M059J (cell line): ENCODE results near the gene COL9A2. TPM values are rescaled to one million over a fixed set of nuclear protein-coding genes. Genes with fewer than 3 reads are reported as not detected.

Source experiments
- DNase-seq: peaks from one replicate; pipeline ENCODE4 v3.0.0-alpha.2; 2012; ENCODE audit warnings: low read depth
- total RNA-seq: library from RNA; depleted of rRNA; stranded (reverse); fragments of >200 nt; shearing (Covaris generic); gene quantifications from 2 replicates; pipeline ENCODE4 v1.2.3, GENCODE V29; 2014

COL9A2 gene
- total RNA-seq, 1 experiment from 2014 or later, result 11.1 TPM

DNA sequence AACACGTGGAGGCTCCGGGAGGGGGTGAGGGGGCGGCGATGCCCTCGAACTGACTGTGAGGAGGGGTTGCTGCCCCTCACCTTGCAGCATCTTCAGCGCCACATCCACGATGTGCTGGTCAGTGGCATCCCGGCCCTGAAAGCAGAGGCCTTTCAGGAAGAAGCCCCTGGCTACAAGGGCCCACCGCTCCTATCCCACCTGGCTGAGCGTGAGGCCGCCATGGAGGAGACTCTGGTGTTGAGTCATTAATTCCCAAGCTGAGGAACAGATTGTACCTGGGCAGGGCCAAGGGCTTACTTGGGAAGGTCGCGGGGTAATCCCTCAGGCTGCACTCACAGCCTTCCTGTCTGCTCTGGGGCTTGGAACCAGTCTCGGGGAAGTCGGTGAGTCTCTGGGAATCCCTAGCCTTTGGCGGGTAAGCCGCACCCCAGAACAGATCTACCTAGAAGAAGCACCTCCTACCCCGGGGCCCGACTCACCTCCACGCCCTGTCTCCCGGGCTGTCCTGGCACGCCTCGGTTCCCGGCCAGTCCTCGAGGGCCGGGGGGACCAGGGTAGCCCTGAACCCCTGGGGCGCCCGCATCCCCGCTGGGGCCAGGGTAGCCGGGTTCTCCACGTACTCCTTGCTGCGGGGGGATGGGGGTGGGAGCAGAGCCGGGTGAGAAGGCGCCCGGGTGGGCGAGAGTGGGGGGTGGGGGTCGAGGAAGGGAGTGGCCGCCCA is 13.9 kb downstream of the COL9A2 start:
- DNase-seq, result no peak

DNA sequence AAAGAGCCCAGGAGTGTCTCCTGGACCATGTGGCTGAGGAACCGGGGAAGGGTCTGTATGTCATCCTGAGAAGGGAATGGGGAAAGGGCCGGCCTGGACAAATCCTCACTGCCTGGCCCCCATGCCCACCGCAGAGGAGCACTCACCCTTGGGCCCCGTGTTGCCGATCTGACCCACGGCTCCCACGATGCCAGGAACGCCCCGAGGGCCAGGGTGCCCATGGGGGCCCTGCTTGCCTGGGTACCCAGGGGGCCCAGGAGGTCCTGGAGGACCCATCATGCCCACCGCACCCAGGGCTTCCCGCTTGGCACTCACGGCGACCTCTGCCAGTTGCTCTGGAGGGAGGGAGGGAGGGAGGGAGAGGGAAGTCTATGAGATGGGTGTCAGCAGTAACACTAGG is 14.6 kb downstream of the COL9A2 start:
- DNase-seq, result no peak

DNA sequence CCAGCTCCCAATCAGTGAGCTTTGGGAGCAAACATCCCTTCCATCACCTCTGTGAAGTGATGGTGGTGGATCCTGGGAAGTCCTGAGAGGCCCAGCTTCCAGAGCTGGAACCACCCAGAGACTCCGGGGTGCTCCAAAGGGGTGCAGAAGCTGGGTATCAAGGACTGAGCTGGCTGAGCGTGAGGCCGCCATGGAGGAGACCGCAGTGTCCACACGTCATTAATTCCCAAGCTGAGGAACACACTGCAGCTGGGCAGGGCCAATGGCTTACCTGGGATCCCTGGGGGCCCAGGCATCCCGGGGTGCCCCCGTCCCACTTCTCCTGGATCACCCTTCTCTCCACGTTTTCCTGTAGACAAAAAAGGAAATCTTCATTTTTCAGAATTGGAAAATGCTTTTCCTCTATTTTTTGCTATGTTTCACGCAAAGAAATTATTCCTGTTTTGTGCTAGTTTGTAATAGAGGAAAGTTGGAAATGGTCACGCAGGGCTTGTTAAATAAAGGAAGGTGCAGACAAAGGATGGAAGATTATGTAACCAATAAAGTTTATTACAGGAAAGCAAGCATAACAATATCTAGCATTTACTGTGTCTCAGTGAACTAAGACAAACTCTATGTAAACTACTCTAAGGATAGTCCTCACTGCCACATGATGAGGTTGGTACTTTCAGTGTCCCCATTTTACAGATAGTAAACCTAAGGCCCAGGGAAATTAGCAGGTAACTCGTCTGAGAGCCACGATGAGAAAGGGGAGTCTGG is 15.4 kb downstream of the COL9A2 start:
- no peak for DNase-seq

DNA sequence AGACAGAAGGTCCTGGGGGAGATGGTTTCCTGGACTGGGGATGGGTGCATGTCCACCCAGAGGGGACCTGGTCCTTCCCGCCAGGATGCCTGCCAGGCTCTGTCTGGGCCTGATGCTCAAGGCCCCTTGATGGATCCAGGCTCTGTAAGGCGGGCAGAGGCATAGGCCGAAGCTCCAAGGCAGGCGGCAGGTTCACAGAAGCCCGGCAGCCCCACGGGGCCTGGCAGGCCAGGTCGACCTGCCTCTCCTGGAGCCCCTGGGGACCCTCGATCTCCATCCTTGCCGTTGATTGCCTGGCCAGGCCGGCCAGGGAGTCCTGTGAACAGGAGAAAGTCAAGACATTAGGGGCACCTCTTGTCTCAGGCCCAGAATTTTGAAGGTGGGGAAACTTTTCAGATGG is 16.0 kb downstream of the COL9A2 start:
- DNase-seq, result no peak

DNA sequence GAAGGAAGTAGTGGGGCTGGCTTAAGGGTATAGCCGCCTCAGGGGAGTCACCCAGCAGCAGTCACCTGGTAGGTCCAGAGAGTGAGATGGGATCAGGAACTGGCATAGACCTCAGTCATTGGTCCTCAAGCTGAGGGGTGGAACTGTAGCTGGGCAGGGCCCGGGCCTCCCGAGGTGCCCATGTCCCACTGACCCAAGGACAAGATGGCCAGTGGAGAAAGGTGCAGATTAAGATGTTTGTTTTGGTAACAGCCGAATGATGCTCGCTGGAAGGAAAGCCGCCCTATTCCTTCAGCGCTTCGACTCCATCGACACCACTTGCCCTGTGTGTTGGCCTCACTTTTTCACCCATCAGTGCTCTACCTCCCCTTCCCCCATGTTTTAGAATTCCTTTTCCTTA is 16.4 kb downstream of the COL9A2 start:
- no peak for DNase-seq

DNA sequence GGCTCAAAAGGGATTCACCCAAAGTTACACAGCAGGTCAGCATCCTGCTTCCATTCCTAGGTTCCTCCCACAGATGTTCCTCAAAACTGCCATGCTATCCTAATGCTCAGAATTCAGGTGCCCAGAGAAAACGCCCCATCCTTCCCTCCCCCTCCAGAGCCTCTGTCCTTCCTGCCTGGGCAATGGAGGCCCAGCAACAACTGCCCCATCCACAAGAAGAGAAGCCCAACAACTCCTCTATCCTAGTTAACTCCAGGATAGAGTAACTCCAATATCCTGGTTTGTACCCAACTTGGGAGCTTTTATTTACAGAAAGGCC is 16.9 kb downstream of the COL9A2 start:
- DNase-seq, result no peak

DNA sequence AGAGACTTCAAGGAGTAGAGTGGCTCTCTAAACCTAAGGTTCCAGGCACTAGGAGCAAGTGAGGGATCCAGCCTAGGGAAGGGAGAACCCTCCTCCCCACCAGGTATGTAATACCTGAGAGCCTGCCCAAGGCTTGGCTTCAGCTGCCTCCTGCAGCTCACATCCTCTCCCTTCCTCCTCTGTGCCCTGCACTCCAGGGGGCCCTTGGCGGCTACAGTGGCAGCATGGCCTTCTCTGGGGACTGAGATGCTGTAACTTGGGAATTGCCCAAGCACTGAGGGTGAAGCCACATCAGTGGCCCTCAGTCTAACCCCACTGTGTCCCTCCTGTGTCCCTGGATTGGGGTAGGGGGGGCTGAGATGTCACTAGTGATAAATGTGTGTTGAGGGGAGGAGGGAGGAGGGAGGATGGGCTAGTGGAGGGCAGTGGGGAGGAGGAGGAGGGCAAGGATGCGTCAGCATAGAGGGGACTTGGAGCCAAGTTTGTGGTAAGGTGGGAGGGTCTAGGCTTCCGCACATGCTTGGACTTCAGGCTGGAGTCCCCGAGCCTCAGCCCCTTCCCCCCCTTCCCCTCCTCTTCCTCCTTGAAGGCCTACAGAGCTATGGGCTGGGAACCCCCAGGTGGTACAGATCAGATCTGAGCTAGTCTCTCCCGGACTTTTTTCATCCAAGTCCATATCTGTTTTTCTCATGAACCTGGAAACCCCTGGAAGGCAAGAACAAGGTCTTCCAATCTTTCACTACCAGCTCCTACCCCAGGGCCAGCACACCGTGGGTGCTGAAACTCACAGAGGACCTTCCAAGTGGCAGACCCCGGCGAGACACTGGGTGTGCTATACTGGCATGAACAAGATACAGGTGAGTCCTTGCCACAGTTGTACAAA is 17.5 kb downstream of the COL9A2 start:
- peak; percentile 62 for DNase-seq

DNA sequence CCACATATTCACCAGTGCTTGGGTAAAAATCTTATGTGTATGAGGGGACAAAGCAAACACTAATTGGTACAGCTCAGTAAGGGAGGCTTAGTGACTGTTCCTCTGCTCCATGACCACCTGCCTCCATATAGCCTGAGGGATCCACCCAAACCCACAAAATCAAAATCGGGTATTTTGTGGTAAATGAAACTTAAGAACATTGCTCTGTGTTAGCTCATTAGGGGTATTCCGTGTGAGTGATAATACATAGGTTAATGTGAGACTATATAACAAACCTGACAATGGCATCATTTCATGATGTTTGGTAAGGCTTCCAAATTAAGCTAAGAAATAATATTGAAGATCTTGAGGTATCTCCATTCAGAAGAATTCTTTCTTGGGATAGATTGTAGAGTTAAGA is 25.8 kb downstream of the COL9A2 start:
- no peak for DNase-seq

DNA sequence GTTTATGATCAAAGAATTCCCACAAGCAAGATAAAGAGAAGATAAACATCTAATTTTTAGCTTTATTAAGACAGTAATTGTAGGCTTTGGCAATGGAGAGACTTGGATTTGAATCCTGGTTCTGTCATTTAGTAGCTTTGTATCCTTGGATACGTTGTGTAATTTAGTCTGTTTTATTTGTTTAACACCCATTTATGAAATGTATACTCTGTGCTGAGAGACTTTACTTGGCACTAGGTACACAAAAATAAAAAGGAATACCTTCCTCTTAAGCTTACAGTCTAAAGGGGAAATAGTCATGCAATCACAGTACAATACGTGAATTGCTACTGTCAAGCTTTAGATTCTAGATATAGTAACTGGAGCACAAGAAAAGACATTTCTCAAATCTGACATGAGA is 35.2 kb downstream of the COL9A2 start:
- DNase-seq, result no peak

DNA sequence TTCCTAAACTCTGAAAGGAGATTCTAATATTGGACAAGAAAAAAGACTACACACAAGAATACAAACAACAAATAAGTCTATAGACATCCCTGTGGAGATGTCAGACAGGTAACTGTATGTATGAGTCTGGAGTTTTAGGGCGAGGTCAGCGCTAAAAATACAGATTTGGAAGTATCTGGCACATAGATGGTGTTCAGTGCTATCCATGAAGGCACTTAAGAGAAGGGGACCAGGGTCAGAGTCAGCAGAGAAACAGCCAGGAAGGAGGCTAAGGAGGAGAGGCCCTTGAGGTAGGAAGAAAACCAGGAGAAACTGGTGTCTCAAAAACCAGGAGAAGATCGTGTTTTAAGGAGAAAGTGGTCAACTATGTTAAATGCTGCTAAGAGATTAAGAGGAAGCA is 41.0 kb downstream of the COL9A2 start:
- DNase-seq, result no peak

DNA sequence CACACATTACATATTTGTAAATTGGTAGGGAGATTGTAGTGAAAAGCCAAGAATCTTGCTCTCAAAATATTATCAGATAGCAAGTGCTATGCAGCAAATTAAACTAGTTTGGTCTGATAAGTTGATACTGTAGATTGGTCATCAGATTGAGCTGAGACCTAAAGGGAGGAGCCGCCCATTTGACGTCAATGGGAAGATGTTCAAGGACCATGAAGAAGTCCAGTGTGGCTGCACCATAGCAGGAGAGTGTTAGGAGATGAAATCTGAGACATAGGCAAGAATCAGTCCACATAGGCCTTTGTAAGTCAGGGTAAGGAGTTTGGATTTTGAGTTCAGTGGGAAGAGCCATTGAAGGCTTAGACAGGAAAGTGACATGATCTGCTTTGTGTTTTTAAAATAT is 42.8 kb downstream of the COL9A2 start:
- no peak for DNase-seq

DNA sequence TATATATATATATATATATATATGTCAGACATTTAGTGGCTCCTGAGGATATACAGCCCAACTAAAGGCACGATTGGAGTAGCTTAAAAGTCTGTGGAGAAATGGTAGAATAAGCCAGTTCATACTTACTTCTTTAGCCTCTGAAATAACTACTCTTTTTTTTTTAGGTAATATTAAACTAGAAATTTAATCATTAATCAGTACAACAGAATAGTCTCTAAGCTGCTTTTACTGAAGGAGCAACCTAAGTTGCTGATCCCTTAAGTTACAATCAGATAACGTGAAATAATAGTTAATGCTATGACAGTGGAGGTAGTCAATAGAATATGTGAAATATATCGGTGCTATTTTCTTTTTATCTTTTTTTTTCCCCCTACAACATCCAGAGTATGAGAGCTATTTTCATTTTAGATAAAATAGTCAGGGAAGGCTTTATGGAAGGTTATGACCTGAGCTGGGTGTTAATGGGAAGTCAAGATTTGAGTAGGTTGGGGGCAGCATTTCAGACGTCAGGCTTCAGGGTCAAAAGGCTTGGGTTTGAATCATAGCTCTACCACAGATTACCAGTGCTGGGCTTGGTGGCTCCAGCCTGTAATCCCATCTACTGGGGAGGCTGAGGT is 43.4 kb downstream of the COL9A2 start:
- no peak for DNase-seq

DNA sequence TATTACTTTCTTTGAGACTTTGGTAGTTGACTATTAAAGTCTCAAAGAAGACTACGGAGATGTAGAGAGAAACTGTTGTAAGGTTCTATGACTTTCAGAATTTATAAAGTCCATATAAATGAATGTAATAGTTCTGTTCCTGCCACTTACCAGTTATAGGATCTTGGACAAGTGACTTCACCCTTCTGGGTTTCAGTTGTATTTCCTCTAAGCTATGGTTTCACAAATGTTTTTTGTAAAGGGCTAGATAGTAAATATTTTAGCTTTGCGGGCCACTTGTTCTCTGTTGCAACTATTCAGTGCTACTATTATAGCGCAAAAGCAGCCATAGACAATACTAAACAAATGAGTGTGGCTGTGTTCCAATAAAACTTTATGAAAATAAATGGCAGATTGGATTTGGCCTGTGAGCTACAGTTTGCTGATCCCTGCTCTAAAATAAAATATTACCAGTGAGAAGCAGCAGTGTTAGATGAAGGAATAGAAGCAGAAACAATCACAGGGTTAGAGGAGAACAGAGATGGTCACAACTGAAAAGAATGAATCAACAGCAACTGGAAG is 44.4 kb downstream of the COL9A2 start:
- DNase-seq, result no peak

DNA sequence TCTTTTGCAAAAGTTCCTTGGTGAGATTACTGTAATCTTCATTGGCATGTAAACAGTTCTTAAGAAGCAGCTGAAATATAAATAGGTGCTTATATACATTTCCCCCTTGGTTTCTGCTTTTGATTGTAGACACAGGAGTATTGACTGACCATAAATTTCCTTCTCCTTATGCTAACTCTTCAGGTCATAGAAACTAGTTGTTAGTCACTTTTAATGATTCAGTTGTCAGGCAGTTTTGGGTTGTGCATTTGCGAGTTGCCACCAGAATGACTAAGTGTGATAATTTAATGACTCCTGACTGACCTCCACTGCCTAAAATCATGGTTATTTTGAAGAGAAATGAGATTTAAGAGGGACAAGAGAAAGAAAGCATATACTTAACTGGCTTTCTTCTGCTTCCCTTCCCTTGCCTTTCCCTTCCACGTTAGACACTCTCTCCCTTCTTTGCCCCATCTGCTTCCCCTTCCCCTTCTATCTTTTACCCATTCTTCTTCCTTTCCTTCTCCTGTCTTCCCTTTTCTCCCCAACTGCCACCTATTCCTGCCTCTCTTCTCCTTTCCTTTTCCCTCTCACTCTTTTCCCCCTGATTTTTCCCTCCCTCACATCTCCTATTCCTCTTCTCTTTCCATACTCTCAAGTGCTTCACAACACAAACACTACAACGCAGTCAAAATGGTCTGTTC is 46.8 kb downstream of the COL9A2 start:
- peak; percentile 70 for DNase-seq

DNA sequence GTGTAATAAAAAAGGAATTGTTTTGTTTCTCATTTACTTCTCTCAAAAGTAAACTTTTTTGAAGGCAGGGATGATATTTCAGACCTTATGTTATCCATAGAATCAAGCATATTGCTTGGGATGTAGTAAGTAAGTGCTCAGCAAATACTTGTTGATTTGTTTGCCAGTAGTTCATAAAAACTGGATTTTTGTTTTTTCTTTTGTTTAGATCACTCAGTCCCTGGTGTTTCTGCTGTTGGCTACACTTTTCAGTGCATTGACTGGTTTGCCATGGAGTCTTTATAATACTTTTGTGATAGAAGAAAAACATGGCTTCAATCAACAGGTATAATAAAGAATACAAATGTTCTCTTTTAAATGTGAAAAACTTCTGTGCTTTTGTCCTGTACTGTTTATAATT is 48.9 kb downstream of the COL9A2 start:
- DNase-seq, result no peak

DNA sequence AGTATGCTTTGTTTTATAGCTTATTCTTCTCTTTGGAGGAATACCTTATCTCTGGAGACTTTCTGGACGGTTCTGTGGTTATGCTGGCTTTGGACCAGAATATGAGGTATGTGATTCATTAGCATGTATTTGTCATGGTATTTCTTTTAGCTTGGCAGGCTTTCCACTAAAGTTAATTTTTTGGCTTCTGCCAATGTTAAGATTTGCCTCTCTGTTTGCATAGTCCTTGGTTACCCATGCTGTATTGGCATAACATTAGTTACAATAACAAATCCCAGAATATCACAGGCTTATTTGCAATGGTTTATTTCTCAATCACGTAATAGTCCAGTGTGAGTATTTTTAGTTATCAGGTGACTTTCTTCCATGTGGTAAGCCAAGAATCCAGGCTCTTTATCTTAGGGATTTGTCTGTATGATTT is 49.3 kb downstream of the COL9A2 start:
- peak; percentile 96 for DNase-seq

DNA sequence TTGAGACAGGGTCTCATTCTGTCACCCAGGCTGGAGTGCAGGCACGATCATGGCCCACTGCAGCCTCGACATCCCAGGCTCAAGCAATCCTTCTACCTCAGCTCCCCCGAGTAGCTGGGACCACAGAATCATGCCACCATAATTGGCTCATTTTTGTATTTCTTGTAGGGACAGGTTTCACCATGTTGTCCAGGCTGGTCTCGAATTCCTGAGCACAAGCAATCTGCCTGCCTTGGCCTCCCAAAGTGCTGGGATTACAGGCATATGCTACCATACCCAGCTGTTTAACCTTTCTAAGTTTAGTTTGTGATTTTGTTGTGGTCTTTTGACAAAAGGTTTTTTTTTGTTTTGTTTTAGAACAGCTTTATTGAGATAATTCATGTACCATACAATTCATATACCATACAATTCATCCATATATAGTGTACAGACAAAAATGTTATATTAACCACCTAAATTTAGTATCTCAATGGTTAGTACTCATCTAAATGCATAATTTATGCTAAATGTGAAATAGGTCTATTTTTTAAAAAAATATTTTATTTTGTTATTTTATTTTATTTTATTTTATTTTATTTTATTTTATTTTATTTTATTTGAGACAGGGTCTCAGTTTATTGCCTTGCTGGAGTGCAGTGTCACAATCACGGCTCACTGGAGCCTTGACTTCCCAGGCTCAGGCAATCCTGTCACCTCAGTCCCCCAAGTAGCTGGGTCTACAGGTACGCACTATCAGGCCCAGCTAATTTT is 50.1 kb downstream of the COL9A2 start:
- DNase-seq, result no peak

DNA sequence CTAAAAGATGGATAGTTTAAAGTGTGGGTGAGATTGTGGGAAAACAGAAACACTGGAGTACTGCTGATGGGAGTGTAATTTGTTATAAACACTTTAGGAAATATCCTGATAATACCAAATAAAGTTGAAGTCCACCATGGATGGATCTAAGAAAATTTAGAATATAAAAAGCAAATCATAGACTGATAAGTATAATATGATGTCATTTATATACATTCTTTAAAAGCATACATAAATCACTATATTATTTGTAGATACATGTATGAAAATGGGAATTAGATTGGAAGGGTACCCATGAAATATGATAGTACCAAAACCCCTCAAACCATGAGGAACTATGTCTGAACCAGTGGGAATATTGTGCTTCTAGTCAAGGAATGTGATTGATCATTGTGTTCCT is 51.2 kb downstream of the COL9A2 start:
- no peak for DNase-seq

DNA sequence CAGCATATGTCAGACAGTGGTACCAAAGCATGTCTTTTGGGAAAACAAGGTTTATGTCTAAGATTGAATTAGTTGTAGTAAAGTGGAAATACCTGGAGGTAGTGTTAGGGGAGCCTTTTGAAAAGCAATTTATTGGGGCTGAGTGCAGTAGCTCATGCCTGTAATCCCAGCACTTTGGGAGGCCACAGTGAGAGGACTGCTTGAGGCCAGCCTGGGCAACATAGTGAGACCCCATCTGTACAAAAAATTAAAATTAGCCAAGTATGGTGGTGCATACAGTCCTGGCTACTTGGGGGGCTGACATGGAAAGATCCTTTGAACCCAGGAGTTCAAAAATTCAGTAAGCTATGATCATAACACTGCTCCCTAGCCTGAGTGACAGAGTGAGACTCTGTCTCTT is 51.8 kb downstream of the COL9A2 start:
- DNase-seq, result no peak

DNA sequence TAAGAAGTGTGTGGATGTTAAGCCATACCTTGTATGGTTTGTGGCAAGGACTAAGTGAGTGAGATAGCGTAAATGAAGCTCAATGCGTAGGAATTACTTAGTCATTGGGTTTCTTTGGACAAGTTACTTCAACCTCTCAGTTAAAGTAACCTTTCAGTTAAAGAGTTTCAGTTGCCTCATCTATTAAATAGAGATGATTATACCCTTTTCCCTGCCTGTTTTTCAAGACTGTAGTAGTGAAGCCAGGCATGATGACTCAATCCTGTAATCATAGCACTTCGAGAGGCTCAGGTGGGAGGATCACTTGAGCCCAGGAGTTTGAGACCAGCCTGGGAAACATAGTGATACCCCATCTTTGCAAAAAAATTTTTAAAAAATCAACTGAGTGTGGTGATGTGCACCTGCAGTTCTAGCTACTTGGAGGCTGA is 52.7 kb downstream of the COL9A2 start:
- peak; percentile 25 for DNase-seq

DNA sequence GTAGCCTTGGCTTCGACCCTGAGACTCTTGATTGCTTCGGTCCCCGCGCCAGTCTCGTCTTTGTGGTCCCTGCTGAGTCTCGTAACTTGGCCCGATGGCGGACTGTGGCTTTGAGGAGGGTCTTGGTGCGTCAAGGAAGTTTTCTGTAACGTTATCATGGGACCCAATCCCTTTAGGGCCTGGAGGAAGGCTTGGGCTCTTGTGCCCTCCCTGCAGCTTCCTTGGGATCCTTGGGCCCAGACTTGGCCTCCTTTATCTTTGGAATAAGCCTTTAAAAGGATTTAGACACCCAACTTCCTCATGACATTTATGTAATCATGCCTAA is 58.7 kb downstream of the COL9A2 start:
- no peak for DNase-seq
